ENCODE data around the gene PRR13. TPM values are rescaled to one million over a fixed set of nuclear protein-coding genes. Genes with fewer than 3 reads are reported as not detected.

PRR13 gene
- total and polyA plus RNA-seq, 2 of the 13 experiments (the other 11 are each of a cell fraction or from before 2014, with no cell fraction given), result 65.0 to 102 TPM

- peak; percentile 39; the same call in 1 of the 2 replicates for TF ChIP-seq THRA (CRISPR knock-in tag; IDR thresholded peaks at IDR 0.05; ENCODE audit: borderline replicate concordance)
- TF ChIP-seq RAD51 (IDR thresholded peaks at IDR 0.05; ENCODE audit: borderline replicate concordance), result peak; percentile 73; the same call in 1 of the 2 replicates
- no peak for TF ChIP-seq NFE2L2 (IDR thresholded peaks at IDR 0.05; ENCODE audit: low read length)
- TF ChIP-seq POLR2G (IDR thresholded peaks at IDR 0.05; ENCODE audit: low read depth, low read length), result peak; percentile 72
- peak; percentile 77 for TF ChIP-seq RFX1 (IDR thresholded peaks at IDR 0.05)
- TF ChIP-seq PAXIP1 (CRISPR knock-in tag; conservative IDR thresholded peaks at IDR 0.05), result peak; percentile 54
- TF ChIP-seq AKNA (CRISPR knock-in tag; IDR thresholded peaks at IDR 0.05; ENCODE audit: borderline replicate concordance), result no peak
- peak; percentile 65 for TF ChIP-seq ZNF18 (CRISPR knock-in tag; IDR thresholded peaks at IDR 0.05; ENCODE audit: insufficient replicate concordance)
- 0 out of 2 replicates have a peak, but pooled peaks have one; percentile 34 for TF ChIP-seq ZNF329 (CRISPR knock-in tag; IDR thresholded peaks at IDR 0.05; ENCODE audit: low read depth)
- peak in 1 of 2 experiments; percentile 5; a peak in 1 of 4 replicates for TF ChIP-seq EP300 (IDR thresholded peaks at IDR 0.05; ENCODE audit: low read depth in 2 of 2, low read length in 2 of 2)
- TF ChIP-seq EP300 (CRISPR knock-in tag; IDR thresholded peaks at IDR 0.05; ENCODE audit: borderline replicate concordance), result no peak
- no peak for TF ChIP-seq ZNF530 (CRISPR knock-in tag; IDR thresholded peaks at IDR 0.05; ENCODE audit: low read depth)
- peak; percentile 42 to 72; a peak in 3 of 4 replicates for TF ChIP-seq POLR2A (IDR thresholded peaks at IDR 0.05; ENCODE audit: insufficient read depth in 1 of 2, low read depth in 2 of 2, low read length in 2 of 2)
- TF ChIP-seq TFDP1 (CRISPR knock-in tag; IDR thresholded peaks at IDR 0.05; ENCODE audit: borderline replicate concordance), result no peak
- peak; percentile 48; the same call in 1 of the 2 replicates for TF ChIP-seq MAX (IDR thresholded peaks at IDR 0.05)
These were observed 51.5 kb downstream of the PRR13 start (continued) for GRCh38 chr12:53492830-53493609.

Data from HepG2 (cell line).